Activated CD8-positive, alpha-beta memory T cell treated with anti-CD3 and anti-CD28 coated beads for 24 hours (primary cell): ENCODE measurements around the gene WASF1.
"Not testable (repeated sequence)": the region's sequence is repeated elsewhere in the genome, so short reads cannot be mapped to it uniquely, and the experiment has no call there.

Experiments used
- DNase-seq: peaks from one replicate; pipeline ENCODE4 v3.0.0-alpha.2; 2020

Gene WASF1

GRCh38 chr6:110085285-110085684 lies 94.2 kb downstream of the WASF1 start:
- no peak for DNase-seq

- no peak for DNase-seq
Measured at GRCh38 chr6:110083875-110084585, 95.4 kb downstream of the WASF1 start.

- DNase-seq: no peak
Measured at GRCh38 chr6:110075406-110075805, 104.1 kb downstream of the WASF1 start.

- DNase-seq: not testable (repeated sequence)
Measured at GRCh38 chr6:110073474-110073873, 106.0 kb downstream of the WASF1 start.

GRCh38 chr6:110068592-110068967 lies 110.9 kb downstream of the WASF1 start:
- DNase-seq: no peak

- DNase-seq: no peak
Measured at GRCh38 chr6:110067837-110068591, 111.5 kb downstream of the WASF1 start.

GRCh38 chr6:110064744-110065524 lies 114.5 kb downstream of the WASF1 start:
- DNase-seq: no peak

- DNase-seq: no peak
Measured at GRCh38 chr6:110063594-110064263, 115.7 kb downstream of the WASF1 start.

GRCh38 chr6:110055387-110055735 lies 124.1 kb downstream of the WASF1 start:
- DNase-seq: no peak

- DNase-seq: no peak
Measured at GRCh38 chr6:110054664-110055386, 124.6 kb downstream of the WASF1 start.

GRCh38 chr6:110053395-110054240 lies 125.9 kb downstream of the WASF1 start:
- no peak for DNase-seq

- DNase-seq: no peak
Measured at GRCh38 chr6:110050440-110050813, 129.0 kb downstream of the WASF1 start.
